Spleen (tissue), 7 donors: ENCODE data around the gene GDF15.

Experiments
- POLR2AphosphoS5 ChIP-seq, 3 donors: sonication (generic); formaldehyde crosslinking; IDR thresholded peaks; one replicate each; pipeline ENCODE4 v1.5.1; 2017; ENCODE audit warnings: antibody characterized with exemption in 3 of 3
- TF ChIP-seq, protein P1 (sequence below), 11 experiments: fragments of 200-600 bp in 7 of 11; fragments of 450-650 bp in 4 of 11; sonication (generic) in 4 of 11; IDR thresholded peaks in 8 of 11; conservative IDR thresholded peaks in 3 of 11; 1 replicate in 7 of 11; 2 replicates in 4 of 11; pipeline versions ENCODE4 v1.4.0 to v1.8.0; 2016 to 2021; ENCODE audit warnings: antibody characterized with exemption in 11 of 11, inconsistent platforms in 4 of 11, mild to moderate bottlenecking in 1 of 11
- donor health status: DM: no; HTN: no; CAD: no; lungs with moderate emphysema.
- donor health status: DM: no; HTN: no; CAD: no.
- donor health status: DM: no; HTN: no; CAD: no.

DNA sequence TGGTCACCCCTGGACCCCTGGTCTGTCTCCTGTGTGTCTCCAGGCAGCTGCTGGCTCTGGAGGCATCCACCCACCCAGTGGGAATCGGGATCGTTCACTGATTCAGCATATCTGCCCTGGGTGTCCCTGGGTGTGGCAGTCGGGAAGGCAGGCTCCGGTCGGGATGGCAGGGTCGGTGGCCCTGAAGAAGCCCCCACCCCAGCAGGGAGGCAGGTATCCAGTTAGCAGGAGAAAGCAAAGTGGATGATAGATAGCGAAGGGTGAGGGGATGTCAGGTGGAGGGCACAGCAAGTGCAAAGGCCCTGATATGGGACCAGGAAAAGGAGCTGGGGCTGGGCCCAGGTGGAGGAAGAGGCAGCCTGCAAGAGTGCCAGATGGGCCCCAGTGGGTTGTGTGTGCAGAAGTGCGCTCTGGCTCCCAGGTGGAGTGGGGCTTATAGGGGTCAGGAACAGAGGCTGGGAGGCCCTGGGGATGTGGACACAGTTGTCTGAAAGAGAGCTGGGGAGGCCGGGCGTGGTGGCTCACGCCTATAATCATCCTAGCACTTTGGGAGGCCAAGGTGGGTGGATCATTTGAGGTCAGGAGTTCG is 35.5 kb downstream of the GDF15 start:
- TF ChIP-seq, protein P1, sequence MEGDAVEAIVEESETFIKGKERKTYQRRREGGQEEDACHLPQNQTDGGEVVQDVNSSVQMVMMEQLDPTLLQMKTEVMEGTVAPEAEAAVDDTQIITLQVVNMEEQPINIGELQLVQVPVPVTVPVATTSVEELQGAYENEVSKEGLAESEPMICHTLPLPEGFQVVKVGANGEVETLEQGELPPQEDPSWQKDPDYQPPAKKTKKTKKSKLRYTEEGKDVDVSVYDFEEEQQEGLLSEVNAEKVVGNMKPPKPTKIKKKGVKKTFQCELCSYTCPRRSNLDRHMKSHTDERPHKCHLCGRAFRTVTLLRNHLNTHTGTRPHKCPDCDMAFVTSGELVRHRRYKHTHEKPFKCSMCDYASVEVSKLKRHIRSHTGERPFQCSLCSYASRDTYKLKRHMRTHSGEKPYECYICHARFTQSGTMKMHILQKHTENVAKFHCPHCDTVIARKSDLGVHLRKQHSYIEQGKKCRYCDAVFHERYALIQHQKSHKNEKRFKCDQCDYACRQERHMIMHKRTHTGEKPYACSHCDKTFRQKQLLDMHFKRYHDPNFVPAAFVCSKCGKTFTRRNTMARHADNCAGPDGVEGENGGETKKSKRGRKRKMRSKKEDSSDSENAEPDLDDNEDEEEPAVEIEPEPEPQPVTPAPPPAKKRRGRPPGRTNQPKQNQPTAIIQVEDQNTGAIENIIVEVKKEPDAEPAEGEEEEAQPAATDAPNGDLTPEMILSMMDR (IDR thresholded peaks at IDR 0.05 in 8 of 11, conservative IDR thresholded peaks at IDR 0.05 in 3 of 11), result no peak
- TF ChIP-seq POLR2AphosphoS5 (IDR thresholded peaks at IDR 0.05), result no peak
